22Rv1 (cell line): ENCODE results near the gene GVQW3.

Experiments used
- ZFX ChIP-seq: fragments of 450-650 bp; IDR thresholded peaks from 2 replicates; pipeline ENCODE4 v1.6.1; 2017; ENCODE audit warnings: antibody characterized with exemption, borderline replicate concordance
- TF ChIP-seq, protein P1 (sequence below): fragments of 450-650 bp; IDR thresholded peaks from 2 replicates; pipeline ENCODE4 v1.5.1; 2017; ENCODE audit warnings: mild to moderate bottlenecking

DNA sequence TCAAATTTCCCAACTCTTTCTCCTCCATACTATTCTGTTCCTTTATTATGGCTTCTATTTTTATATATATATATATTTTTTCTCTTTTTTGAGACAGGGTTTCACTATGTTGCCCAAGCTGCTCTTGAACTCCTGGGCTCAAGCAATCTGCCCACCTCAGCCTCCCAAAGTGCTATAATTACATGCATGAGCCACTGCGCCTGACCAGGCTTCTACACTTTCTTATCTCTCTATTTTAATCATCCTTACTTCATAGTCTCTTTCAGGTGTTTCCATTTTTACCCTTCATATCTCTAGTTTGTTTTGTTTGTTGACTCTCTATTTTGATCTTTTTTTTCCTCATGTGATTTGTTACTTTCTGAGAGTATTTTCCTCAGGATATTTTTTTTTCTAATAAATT lies 19.8 kb downstream of the GVQW3 start:
- TF ChIP-seq, protein P1, sequence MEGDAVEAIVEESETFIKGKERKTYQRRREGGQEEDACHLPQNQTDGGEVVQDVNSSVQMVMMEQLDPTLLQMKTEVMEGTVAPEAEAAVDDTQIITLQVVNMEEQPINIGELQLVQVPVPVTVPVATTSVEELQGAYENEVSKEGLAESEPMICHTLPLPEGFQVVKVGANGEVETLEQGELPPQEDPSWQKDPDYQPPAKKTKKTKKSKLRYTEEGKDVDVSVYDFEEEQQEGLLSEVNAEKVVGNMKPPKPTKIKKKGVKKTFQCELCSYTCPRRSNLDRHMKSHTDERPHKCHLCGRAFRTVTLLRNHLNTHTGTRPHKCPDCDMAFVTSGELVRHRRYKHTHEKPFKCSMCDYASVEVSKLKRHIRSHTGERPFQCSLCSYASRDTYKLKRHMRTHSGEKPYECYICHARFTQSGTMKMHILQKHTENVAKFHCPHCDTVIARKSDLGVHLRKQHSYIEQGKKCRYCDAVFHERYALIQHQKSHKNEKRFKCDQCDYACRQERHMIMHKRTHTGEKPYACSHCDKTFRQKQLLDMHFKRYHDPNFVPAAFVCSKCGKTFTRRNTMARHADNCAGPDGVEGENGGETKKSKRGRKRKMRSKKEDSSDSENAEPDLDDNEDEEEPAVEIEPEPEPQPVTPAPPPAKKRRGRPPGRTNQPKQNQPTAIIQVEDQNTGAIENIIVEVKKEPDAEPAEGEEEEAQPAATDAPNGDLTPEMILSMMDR: no peak
- no peak for TF ChIP-seq ZFX
